IMR-90 (cell line): ENCODE measurements around the gene ZNF771. TPM values are rescaled to one million over a fixed set of nuclear protein-coding genes. Genes with fewer than 3 reads are reported as not detected.

Experiments
- ATAC-seq: fragments of 200-7000 bp; cut with Tn5 transposase; 2 replicates; pipeline ENCODE4 v1.9.1; 2020; ENCODE audit warnings: low read depth, mild to moderate bottlenecking, moderate library complexity
- BruUV-seq: library from RNA; stranded (reverse); fragments of 400-500 nt; replicated peaks from 2 replicates; lab custom pipeline; 2021; lab: Mats Ljungman, UMichigan
- CTCF ChIA-PET: fragments of 300-600 bp; formaldehyde crosslinking; extraction: SDS; loops from one replicate; lab custom pipeline; 2021; ENCODE audit warnings: antibody characterized with exemption; lab: Yijun Ruan, JAX
- POLR2A ChIA-PET: fragments of 300-600 bp; sonication (Branson Sonifier 250); formaldehyde crosslinking; loops from one replicate; lab custom pipeline; 2022; ENCODE audit warnings: antibody characterized with exemption; ENCODE audit not compliant: unreplicated experiment; lab: Charles Lee
- DNase-seq: peaks from one replicate; pipeline ENCODE4 v3.0.0; 2013
- H2AFZ ChIP-seq: replicated peaks from 2 replicates; pipeline ENCODE3; 2013; ENCODE audit warnings: low read length, mild to moderate bottlenecking; ENCODE audit not compliant: poor library complexity
- H2AK5ac ChIP-seq: 2 replicates; pipeline ENCODE4 v1.6.1; 2013; ENCODE audit warnings: low read depth, low read length, inconsistent platforms
- H2AK9ac ChIP-seq: replicated peaks from 2 replicates; pipeline ENCODE3; 2013; ENCODE audit warnings: mild to moderate bottlenecking, low read depth, low read length, moderate library complexity; ENCODE audit not compliant: poor library complexity
- H2BK120ac ChIP-seq: 2 replicates; pipeline ENCODE4 v1.6.1; 2013; ENCODE audit warnings: low read depth, low read length, inconsistent platforms
- H2BK15ac ChIP-seq: 3 replicates; pipeline ENCODE4 v1.6.1; 2013; ENCODE audit warnings: low read depth, low read length, inconsistent platforms
- H2BK20ac ChIP-seq: 2 replicates; pipeline ENCODE4 v1.6.1; 2013; ENCODE audit warnings: low read depth, mild to moderate bottlenecking, inconsistent platforms, low read length, moderate library complexity
- H2BK5ac ChIP-seq: 2 replicates; pipeline ENCODE4 v1.6.1; 2013; ENCODE audit warnings: mild to moderate bottlenecking, low read depth, low read length, inconsistent platforms; ENCODE audit not compliant: poor library complexity, severe bottlenecking
- H3K14ac ChIP-seq: replicated peaks from 2 replicates; pipeline ENCODE4 v1.6.1; 2013; ENCODE audit warnings: low read depth, low read length, inconsistent platforms
- H3K18ac ChIP-seq: 2 replicates; pipeline ENCODE4 v1.6.1; 2013; ENCODE audit warnings: low read depth, low read length, control low read depth
- H3K23ac ChIP-seq: 2 replicates; pipeline ENCODE4 v1.6.1; 2013; ENCODE audit warnings: low read depth, low read length, inconsistent platforms
- H3K27ac ChIP-seq: 2 replicates; pipeline ENCODE4 v1.5.1; 2013; ENCODE audit warnings: mild to moderate bottlenecking, control low read depth, low read length; ENCODE audit not compliant: insufficient read depth
- H3K27me3 ChIP-seq: 2 replicates; pipeline ENCODE4 v1.6.1; 2013; ENCODE audit warnings: low read length; ENCODE audit not compliant: control insufficient read depth, insufficient read depth
- H3K36me3 ChIP-seq: 2 replicates; pipeline ENCODE4 v1.6.1; 2013; ENCODE audit warnings: low read length, mixed read lengths; ENCODE audit not compliant: control insufficient read depth, insufficient read depth
- H3K4ac ChIP-seq: 2 replicates; pipeline ENCODE4 v1.6.1; 2013; ENCODE audit warnings: low read depth, low read length, inconsistent platforms
- H3K4me1 ChIP-seq: 2 replicates; pipeline ENCODE4 v1.6.1; 2013; ENCODE audit warnings: low read length, mixed read lengths; ENCODE audit not compliant: control insufficient read depth, insufficient read depth
- H3K4me2 ChIP-seq: 2 replicates; pipeline ENCODE4 v1.6.1; 2013; ENCODE audit warnings: low read depth, mild to moderate bottlenecking, control low read depth, low read length, moderate library complexity
- H3K4me3 ChIP-seq: 2 replicates; pipeline ENCODE4 v1.5.1; 2013; ENCODE audit warnings: low read depth, mild to moderate bottlenecking, control low read depth, low read length, moderate library complexity; ENCODE audit not compliant: insufficient read depth
- H3K56ac ChIP-seq: 2 replicates; pipeline ENCODE4 v1.6.1; 2013; ENCODE audit warnings: low read length, inconsistent platforms; ENCODE audit not compliant: insufficient read depth; ENCODE audit errors: extremely low read depth
- H3K79me1 ChIP-seq, 2 experiments: 2 replicates each; pipeline ENCODE4 v1.6.1; 2013; ENCODE audit warnings: low read length in 2 of 2, inconsistent platforms in 1 of 2, low read depth in 1 of 2
- H3K9ac ChIP-seq: 2 replicates; pipeline ENCODE4 v1.6.1; 2013; ENCODE audit warnings: low read depth, low read length, control low read depth
- H3K9me1 ChIP-seq: 2 replicates; pipeline ENCODE4 v1.6.1; 2013; ENCODE audit warnings: low read length, inconsistent platforms; ENCODE audit not compliant: insufficient read depth
- H3K9me3 ChIP-seq: 2 replicates; pipeline ENCODE4 v1.6.1; 2013; ENCODE audit warnings: low read length; ENCODE audit not compliant: control insufficient read depth, insufficient read depth
- H4K20me1 ChIP-seq: 2 replicates; pipeline ENCODE4 v1.6.1; 2013; ENCODE audit warnings: low read length, inconsistent platforms; ENCODE audit not compliant: insufficient read depth
- H4K5ac ChIP-seq: 2 replicates; pipeline ENCODE4 v1.6.1; 2013; ENCODE audit warnings: mild to moderate bottlenecking, low read depth, low read length, control low read depth
- H4K8ac ChIP-seq, 2 experiments: 2 replicates each; pipeline ENCODE4 v1.6.1; 2013; ENCODE audit warnings: low read depth in 2 of 2, low read length in 2 of 2, control low read depth in 1 of 2, inconsistent platforms in 1 of 2
- H4K91ac ChIP-seq: 2 replicates; pipeline ENCODE4 v1.6.1; 2013; ENCODE audit warnings: low read depth, low read length, inconsistent platforms; ENCODE audit not compliant: insufficient read depth
- BHLHE40 ChIP-seq: fragments of 150-350 bp; IDR thresholded peaks from 2 replicates; pipeline ENCODE4 v1.6.1; 2016; ENCODE audit warnings: mild to moderate bottlenecking, low read depth, low read length
- CEBPB ChIP-seq: IDR thresholded peaks from 2 replicates; pipeline ENCODE4 v1.6.1; 2012; ENCODE audit warnings: low read depth, low read length, improper control_type of control experiment
- CHD1 ChIP-seq: IDR thresholded peaks from 2 replicates; pipeline ENCODE4 v1.6.1; 2012; ENCODE audit warnings: low read depth, low read length, improper control_type of control experiment
- FOS ChIP-seq: fragments of 150-350 bp; IDR thresholded peaks from 2 replicates; pipeline ENCODE4 v1.6.1; 2016; ENCODE audit warnings: low read depth, low read length
- MAFK ChIP-seq: IDR thresholded peaks from 2 replicates; pipeline ENCODE4 v1.6.1; 2012; ENCODE audit warnings: low read depth, low read length, improper control_type of control experiment
- MAZ ChIP-seq: IDR thresholded peaks from 2 replicates; pipeline ENCODE4 v1.6.1; 2012; ENCODE audit warnings: low read depth, mild to moderate bottlenecking, low read length, improper control_type of control experiment, moderate library complexity, borderline replicate concordance
- MXI1 ChIP-seq: IDR thresholded peaks from 2 replicates; pipeline ENCODE4 v1.6.1; 2012; ENCODE audit warnings: low read depth, mild to moderate bottlenecking, low read length, moderate library complexity, borderline replicate concordance
- NFE2L2 ChIP-seq: fragments of 150-350 bp; IDR thresholded peaks from 2 replicates; pipeline ENCODE4 v1.6.1; 2016; ENCODE audit warnings: low read depth, mild to moderate bottlenecking, low read length
- POLR2A ChIP-seq: IDR thresholded peaks from 2 replicates; pipeline ENCODE4 v1.6.1; 2012; ENCODE audit warnings: mild to moderate bottlenecking, low read depth, low read length
- RAD21 ChIP-seq: IDR thresholded peaks from 2 replicates; pipeline ENCODE4 v1.6.1; 2012; ENCODE audit warnings: low read length, improper control_type of control experiment
- RCOR1 ChIP-seq: IDR thresholded peaks from 2 replicates; pipeline ENCODE4 v1.6.1; 2012; ENCODE audit warnings: mild to moderate bottlenecking, low read length, improper control_type of control experiment; ENCODE audit not compliant: insufficient replicate concordance
- RFX5 ChIP-seq: IDR thresholded peaks from 2 replicates; pipeline ENCODE4 v1.8.0; 2012; ENCODE audit warnings: low read depth, mild to moderate bottlenecking, low read length, moderate library complexity
- SMC3 ChIP-seq: fragments of 150-350 bp; IDR thresholded peaks from 2 replicates; pipeline ENCODE4 v1.6.1; 2016; ENCODE audit warnings: low read depth, mild to moderate bottlenecking, antibody characterized with exemption, low read length, moderate library complexity
- WGBS, 2 experiments: methylation state at CpG; one replicate each; pipeline versions ENCODE4 v1.1.5 to v1.1.7; 2013; ENCODE audit warnings: missing lambda C conversion rate in 2 of 2; ENCODE audit not compliant: insufficient read length in 1 of 2; ENCODE audit errors: extremely low coverage in 2 of 2; 5-methylcytosine and 5-hydroxymethylcytosine counted together
- dilution Hi-C: fragments of 300-500 bp; cut with HindIII; formaldehyde crosslinking; loops from one replicate; pipeline ENCODE4 v1.14.3; 2018; ENCODE audit warnings: low sequenced_read_pairs; ENCODE audit not compliant: unreplicated experiment
- in situ Hi-C: fragments of 300-500 bp; cut with MboI; formaldehyde crosslinking; loops from 3 replicates; pipeline ENCODE4 v1.14.3; 2019; ENCODE audit warnings: low sequenced_read_pairs, inconsistent platforms, mixed read lengths
- intact Hi-C: fragments of 100-400 bp; cut with micrococcal nuclease; formaldehyde crosslinking; loops from 2 replicates; pipeline ENCODE4 v1.10.0; 2022
- polyA plus RNA-seq, 3 experiments: library from polyadenylated mRNA; depleted of rRNA; stranded (reverse); fragments of >200 nt; gene quantifications; 2 replicates each; pipeline ENCODE4 v1.2.3, GENCODE V29; 2012; ENCODE audit warnings: low replicate concordance in 1 of 3
- total RNA-seq: library from RNA; depleted of rRNA; stranded (reverse); fragments of >200 nt; gene quantifications from 2 replicates; pipeline ENCODE4 v1.2.3, GENCODE V29; 2012
- TF ChIP-seq, protein P1 (sequence below): conservative IDR thresholded peaks from 2 replicates; pipeline ENCODE4 v1.5.1; 2012; ENCODE audit warnings: mild to moderate bottlenecking, low read depth, low read length, improper control_type of control experiment
- TF ChIP-seq, protein P2 (sequence below): fragments of 150-350 bp; IDR thresholded peaks from 2 replicates; pipeline ENCODE4 v1.6.1; 2017; ENCODE audit warnings: mild to moderate bottlenecking, antibody characterized with exemption, low read length, low read depth
- TF ChIP-seq, protein P3 (sequence below): fragments of 150-350 bp; IDR thresholded peaks from 2 replicates; pipeline ENCODE4 v1.6.1; 2016; ENCODE audit warnings: low read depth, mild to moderate bottlenecking, low read length, moderate library complexity, borderline replicate concordance

Gene ZNF771
- total and polyA plus RNA-seq, 2 of the 4 experiments (the other 2 are of a cell fraction), result 5.2 to 10.9 TPM

DNA sequence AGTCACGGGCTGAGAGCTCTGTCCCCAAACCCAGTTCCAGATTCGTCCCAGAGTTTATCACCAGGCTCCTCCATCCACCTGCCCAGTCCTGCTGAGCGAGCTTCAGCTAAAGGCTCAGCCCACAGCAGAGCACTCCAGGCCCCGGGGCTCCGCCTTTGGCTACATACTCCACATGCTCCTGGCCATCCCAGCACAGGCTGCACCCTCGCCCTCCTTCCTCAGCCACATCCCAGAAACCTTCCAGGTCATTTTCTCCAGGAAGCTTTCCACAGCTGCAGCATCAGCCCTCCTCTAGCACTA lies 47.6 kb upstream of the ZNF771 start:
- Histone ChIP-seq H4K20me1 (peaks cover 9% of the 10 kb centered on the region), H3K4me1 (peaks cover 5% of the 10 kb centered on the region; the same call in 1 of the 2 replicates), H2BK120ac (no peak overlapping the region), H3K4ac (no peak overlapping the region), H4K91ac (no peak overlapping the region), H3K36me3 (peaks cover 41% of the 10 kb centered on the region), H3K79me1 (peaks cover 15 to 48% of the 10 kb centered on the region in 2 experiments), H2BK20ac (no peak overlapping the region), H2AK9ac (no peak overlapping the region), H3K4me3 (no peak overlapping the region), H3K4me2 (no peak overlapping the region), H3K23ac (no peak overlapping the region), H2AFZ (no peak overlapping the region), H3K9me1 (peaks cover 7% of the 10 kb centered on the region; the same call in 1 of the 2 replicates), H3K27ac (no peak overlapping the region), H3K9me3 (no peaks in the 10 kb centered on the region), H3K56ac (no peak overlapping the region), H2BK5ac (no peak overlapping the region), H4K8ac (no peak overlapping the region), H2AK5ac (no peak overlapping the region), H3K27me3 (no peaks in the 10 kb centered on the region), H3K14ac (no peak overlapping the region), H3K9ac (no peak overlapping the region), H2BK15ac (no peak overlapping the region), H3K18ac (no peak overlapping the region), H4K5ac (no peak overlapping the region)
- CTCF ChIA-PET, result no interaction called here
- in situ Hi-C loops (no loop called here), dilution Hi-C loops (no loop called here), intact Hi-C loops (no loop called here)
- POLR2A ChIA-PET, result no interaction called here
- WGBS, 2 experiments, result 97% methylated on average over 3 of the region's 6 CpGs; no CpG with 5 or more reads in 1 of the 2 experiments
- BruUV-seq, result no TSS peak
- ATAC-seq, result no peak
- no peak for DNase-seq
- TF ChIP-seq FOS (no peak), CHD1 (no peak), MAZ (no peak), MXI1 (no peak), CEBPB (no peak), RFX5 (no peak), RAD21 (no peak), BHLHE40 (no peak), POLR2A (no peak), RCOR1 (no peak), NFE2L2 (no peak), SMC3 (no peak), MAFK (no peak)
- TF ChIP-seq, protein P1, sequence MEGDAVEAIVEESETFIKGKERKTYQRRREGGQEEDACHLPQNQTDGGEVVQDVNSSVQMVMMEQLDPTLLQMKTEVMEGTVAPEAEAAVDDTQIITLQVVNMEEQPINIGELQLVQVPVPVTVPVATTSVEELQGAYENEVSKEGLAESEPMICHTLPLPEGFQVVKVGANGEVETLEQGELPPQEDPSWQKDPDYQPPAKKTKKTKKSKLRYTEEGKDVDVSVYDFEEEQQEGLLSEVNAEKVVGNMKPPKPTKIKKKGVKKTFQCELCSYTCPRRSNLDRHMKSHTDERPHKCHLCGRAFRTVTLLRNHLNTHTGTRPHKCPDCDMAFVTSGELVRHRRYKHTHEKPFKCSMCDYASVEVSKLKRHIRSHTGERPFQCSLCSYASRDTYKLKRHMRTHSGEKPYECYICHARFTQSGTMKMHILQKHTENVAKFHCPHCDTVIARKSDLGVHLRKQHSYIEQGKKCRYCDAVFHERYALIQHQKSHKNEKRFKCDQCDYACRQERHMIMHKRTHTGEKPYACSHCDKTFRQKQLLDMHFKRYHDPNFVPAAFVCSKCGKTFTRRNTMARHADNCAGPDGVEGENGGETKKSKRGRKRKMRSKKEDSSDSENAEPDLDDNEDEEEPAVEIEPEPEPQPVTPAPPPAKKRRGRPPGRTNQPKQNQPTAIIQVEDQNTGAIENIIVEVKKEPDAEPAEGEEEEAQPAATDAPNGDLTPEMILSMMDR, result no peak
- TF ChIP-seq, protein P2, sequence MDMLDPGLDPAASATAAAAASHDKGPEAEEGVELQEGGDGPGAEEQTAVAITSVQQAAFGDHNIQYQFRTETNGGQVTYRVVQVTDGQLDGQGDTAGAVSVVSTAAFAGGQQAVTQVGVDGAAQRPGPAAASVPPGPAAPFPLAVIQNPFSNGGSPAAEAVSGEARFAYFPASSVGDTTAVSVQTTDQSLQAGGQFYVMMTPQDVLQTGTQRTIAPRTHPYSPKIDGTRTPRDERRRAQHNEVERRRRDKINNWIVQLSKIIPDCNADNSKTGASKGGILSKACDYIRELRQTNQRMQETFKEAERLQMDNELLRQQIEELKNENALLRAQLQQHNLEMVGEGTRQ, result no peak
- TF ChIP-seq, protein P3, sequence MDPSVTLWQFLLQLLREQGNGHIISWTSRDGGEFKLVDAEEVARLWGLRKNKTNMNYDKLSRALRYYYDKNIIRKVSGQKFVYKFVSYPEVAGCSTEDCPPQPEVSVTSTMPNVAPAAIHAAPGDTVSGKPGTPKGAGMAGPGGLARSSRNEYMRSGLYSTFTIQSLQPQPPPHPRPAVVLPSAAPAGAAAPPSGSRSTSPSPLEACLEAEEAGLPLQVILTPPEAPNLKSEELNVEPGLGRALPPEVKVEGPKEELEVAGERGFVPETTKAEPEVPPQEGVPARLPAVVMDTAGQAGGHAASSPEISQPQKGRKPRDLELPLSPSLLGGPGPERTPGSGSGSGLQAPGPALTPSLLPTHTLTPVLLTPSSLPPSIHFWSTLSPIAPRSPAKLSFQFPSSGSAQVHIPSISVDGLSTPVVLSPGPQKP, result no peak
